Amniotic epithelial cell (primary cell): Measurements from ENCODE around the gene CZIB.

ENCODE experiments used
- DNase-seq: peaks from one replicate; pipeline ENCODE4 v3.0.0-alpha.2; 2010; ENCODE audit warnings: low read depth

The CZIB gene

GRCh38 chr1:53220171-53220961, at the start of gene CZIB:
Gene CZIB, minus strand, starts transcription at chr1:53220634. Its CDS starts 59 bp downstream, at chr1:53220575.
- DNase-seq, result peak; percentile 89

GRCh38 chr1:53270107-53270506, 49.7 kb upstream of the CZIB start:
- DNase-seq, result no peak

- no peak for DNase-seq
These were observed 47.3 kb upstream of the CZIB start for GRCh38 chr1:53267761-53268160.

- DNase-seq, result peak; percentile 14
These were observed 45.6 kb upstream of the CZIB start for GRCh38 chr1:53266038-53266437.

GRCh38 chr1:53265581-53265980, 45.1 kb upstream of the CZIB start:
- DNase-seq, result no peak

GRCh38 chr1:53264048-53264447, 43.6 kb upstream of the CZIB start:
- DNase-seq, result no peak

GRCh38 chr1:53262000-53262399, 41.6 kb upstream of the CZIB start:
- no peak for DNase-seq

GRCh38 chr1:53260631-53261247, 40.3 kb upstream of the CZIB start:
- DNase-seq, result peak; percentile 75

- DNase-seq, result no peak
These were observed 39.5 kb upstream of the CZIB start for GRCh38 chr1:53259932-53260331.

GRCh38 chr1:53258216-53258615, 37.8 kb upstream of the CZIB start:
- no peak for DNase-seq

GRCh38 chr1:53257454-53258081, 37.1 kb upstream of the CZIB start:
- DNase-seq, result peak; percentile 20

GRCh38 chr1:53256511-53257453, 36.3 kb upstream of the CZIB start:
- DNase-seq, result no peak

- peak; percentile 56 for DNase-seq
These were observed 34.6 kb upstream of the CZIB start for GRCh38 chr1:53255031-53255430.

- peak; percentile 93 for DNase-seq
These were observed 33.7 kb upstream of the CZIB start for GRCh38 chr1:53254011-53254640.

GRCh38 chr1:53250325-53250724, 29.9 kb upstream of the CZIB start:
- no peak for DNase-seq

GRCh38 chr1:53249706-53250105, 29.3 kb upstream of the CZIB start:
- DNase-seq, result peak; percentile 34

- peak; percentile 93 for DNase-seq
These were observed 26.1 kb upstream of the CZIB start for GRCh38 chr1:53246261-53247134.

- DNase-seq, result no peak
These were observed 23.7 kb upstream of the CZIB start for GRCh38 chr1:53244141-53244540.

- DNase-seq, result no peak
These were observed 21.9 kb upstream of the CZIB start for GRCh38 chr1:53242381-53242780.

- no peak for DNase-seq
These were observed 21.4 kb upstream of the CZIB start for GRCh38 chr1:53241828-53242227.
